HepG2 (cell line): Measurements from ENCODE around the gene NAPEPLD. TPM values are rescaled to one million over a fixed set of nuclear protein-coding genes. Genes with fewer than 3 reads are reported as not detected.
"Not testable (repeated sequence)": the region's sequence is repeated elsewhere in the genome, so short reads cannot be mapped to it uniquely, and the experiment has no call there.

ENCODE experiments used
- ATAC-seq: fragments of 200-7000 bp; cut with Tn5 transposase; 3 replicates; pipeline ENCODE4 v1.9.1; 2020; ENCODE audit warnings: mild to moderate bottlenecking, moderate library complexity
- BruUV-seq: library from RNA; stranded (reverse); fragments of 400-500 nt; replicated peaks from 2 replicates; lab custom pipeline; 2021; lab: Mats Ljungman, UMichigan
- CTCF ChIA-PET: fragments of 300-600 bp; formaldehyde crosslinking; extraction: SDS; loops from one replicate; lab custom pipeline; 2021; ENCODE audit warnings: low total read pairs, inconsistent platforms, low intra/inter-chr PET ratio; lab: Yijun Ruan, JAX
- POLR2A ChIA-PET: fragments of 350-600 bp; sonication (Branson Sonifier 250); formaldehyde crosslinking; loops from one replicate; lab custom pipeline; 2020; ENCODE audit warnings: antibody characterized with exemption, inconsistent platforms; lab: Yijun Ruan, JAX
- DNase-seq: peaks from one replicate; pipeline ENCODE4 v3.0.0-alpha.2; 2015; ENCODE audit warnings: low spot score
- FAIRE-seq: peaks from 3 replicates; lab custom pipeline; 2011; peaks lifted over from hg19 to GRCh38; lab: Jason Lieb, UNC
- H2AFZ ChIP-seq: one replicate; pipeline ENCODE4 v1.6.1; 2011; ENCODE audit warnings: low read length, inconsistent platforms
- H3K27ac ChIP-seq: fragments of 300-600 bp; 3 replicates; pipeline ENCODE4 v1.8.0; 2011; ENCODE audit warnings: mixed run types, mild to moderate bottlenecking, mixed read lengths, low read length, inconsistent platforms; ENCODE audit not compliant: insufficient read depth; ENCODE audit errors: extremely low read length
- H3K27me3 ChIP-seq, 2 experiments: fragments of 200-600 bp in 1 of 2; 2 replicates in 1 of 2; 3 replicates in 1 of 2; pipeline versions ENCODE4 v1.6.0 to v1.8.0; 2011; ENCODE audit warnings: low read length in 2 of 2, mild to moderate bottlenecking in 2 of 2, moderate library complexity in 2 of 2, inconsistent platforms in 1 of 2; ENCODE audit not compliant: insufficient read depth in 2 of 2, control insufficient read depth in 1 of 2
- H3K36me3 ChIP-seq, 2 experiments: fragments of 200-600 bp in 1 of 2; replicated peaks in 1 of 2; 2 replicates in 1 of 2; 3 replicates in 1 of 2; pipeline versions ENCODE4 v1.5.1 to v1.8.0; 2011; ENCODE audit warnings: low read length in 2 of 2, inconsistent platforms in 1 of 2; ENCODE audit not compliant: insufficient read depth in 2 of 2, control insufficient read depth in 1 of 2
- H3K4me1 ChIP-seq: 2 replicates; pipeline ENCODE4 v1.5.1; 2012; ENCODE audit warnings: low read length, inconsistent platforms; ENCODE audit not compliant: insufficient read depth
- H3K4me2 ChIP-seq: 2 replicates; pipeline ENCODE4 v1.6.0; 2011; ENCODE audit warnings: low read depth, low read length, inconsistent platforms
- H3K4me3 ChIP-seq, 3 experiments: fragments of 200-600 bp in 1 of 3; sonication (generic), shearing (Covaris generic) in 1 of 3; replicated peaks in 1 of 3; 2 replicates each; pipeline ENCODE4 v1.5.1; 2011 to 2016; ENCODE audit warnings: low read length in 3 of 3, inconsistent platforms in 2 of 3, low read depth in 2 of 3, mild to moderate bottlenecking in 2 of 3, control low read depth in 1 of 3, mixed read lengths in 1 of 3; ENCODE audit not compliant: insufficient read depth in 1 of 3
- H3K79me2 ChIP-seq: one replicate; pipeline ENCODE4 v1.6.1; 2011; ENCODE audit warnings: low read length, inconsistent platforms; ENCODE audit not compliant: insufficient read depth
- H3K9ac ChIP-seq: 2 replicates; pipeline ENCODE4 v1.6.0; 2011; ENCODE audit warnings: mild to moderate bottlenecking, low read depth, low read length, inconsistent platforms; ENCODE audit not compliant: insufficient read depth
- H3K9me3 ChIP-seq: 2 replicates; pipeline ENCODE4 v1.5.1; 2012; ENCODE audit warnings: mild to moderate bottlenecking, low read length
- H4K20me1 ChIP-seq: 2 replicates; pipeline ENCODE4 v1.6.0; 2011; ENCODE audit warnings: inconsistent platforms, mild to moderate bottlenecking, low read length, moderate library complexity; ENCODE audit not compliant: insufficient read depth
- ETV6 ChIP-seq: sonication (generic); formaldehyde crosslinking; conservative IDR thresholded peaks from 2 replicates; pipeline ENCODE4 v1.4.0; 2020; ENCODE audit warnings: missing genetic modification reagents
- MAFF ChIP-seq: IDR thresholded peaks from 2 replicates; pipeline ENCODE4 v1.6.1; 2011; ENCODE audit warnings: low read depth, low read length, improper control_type of control experiment
- MAFK ChIP-seq, 2 experiments: IDR thresholded peaks in 1 of 2; conservative IDR thresholded peaks in 1 of 2; 2 replicates each; pipeline ENCODE4 v1.6.1; 2011; ENCODE audit warnings: improper control_type of control experiment in 2 of 2, low read length in 2 of 2
- MBNL3 ChIP-seq: fragments of 250-450 bp; sonication (Bioruptor Pico); conservative IDR thresholded peaks from 2 replicates; pipeline ENCODE4 v1.8.0; 2022; ENCODE audit warnings: mild to moderate bottlenecking, inconsistent platforms
- MIER2 ChIP-seq: IDR thresholded peaks from 2 replicates; pipeline ENCODE4 v1.6.1; 2016; ENCODE audit warnings: missing biosample characterization, missing genetic modification reagents
- WGBS: methylation state at CpG from one replicate; pipeline ENCODE4 v1.1.6; 2017; ENCODE audit warnings: low lambda C conversion rate; 5-methylcytosine and 5-hydroxymethylcytosine counted together
- in situ Hi-C: cut with HindIII; loops from 2 replicates; pipeline ENCODE4 v1.10.0; 2017; ENCODE audit warnings: low pct_unique_long_range_greater_than_20kb; ENCODE audit not compliant: extremely low pct_ligation_motif_present
- intact Hi-C: fragments of 100-400 bp; cut with micrococcal nuclease; formaldehyde crosslinking; loops from one replicate; pipeline ENCODE4 v1.10.0; 2022; ENCODE audit not compliant: unreplicated experiment
- polyA plus RNA-seq, 8 experiments: library from polyadenylated mRNA; depleted of rRNA in 3 of 8; stranded (reverse) in 7 of 8; unstranded in 1 of 8; fragments of >200 nt; fragmentation: Illumina TruSeq in 4 of 8; extraction: Trizol in 4 of 8; gene quantifications; 2 replicates each; pipeline versions ENCODE4 v1.2.1 to v1.2.3, GENCODE V29; 2011 to 2016; ENCODE audit warnings: low read depth in 4 of 8, missing spikeins in 1 of 8, mixed read lengths in 1 of 8; ENCODE audit not compliant: insufficient read depth in 1 of 8
- total RNA-seq, 5 experiments: library from RNA; depleted of rRNA; stranded (reverse); fragments of >200 nt; fragmentation: Illumina TruSeq; extraction: Trizol; gene quantifications; 2 replicates each; pipeline ENCODE4 v1.2.3, GENCODE V29; 2016; ENCODE audit warnings: low read depth in 1 of 5
- TF ChIP-seq, protein P1 (sequence below), 2 experiments: sonication (generic) in 1 of 2; formaldehyde crosslinking in 1 of 2; IDR thresholded peaks; 2 replicates each; pipeline versions ENCODE4 v1.4.0 to v1.6.1; 2018 to 2020; ENCODE audit warnings: missing genetic modification reagents in 2 of 2, borderline replicate concordance in 1 of 2, low read depth in 1 of 2, mild to moderate bottlenecking in 1 of 2, missing biosample characterization in 1 of 2
- TF ChIP-seq, protein P2 (sequence below): sonication (generic); formaldehyde crosslinking; IDR thresholded peaks from 2 replicates; pipeline ENCODE4 v1.8.0; 2022; ENCODE audit warnings: mild to moderate bottlenecking, missing genetic modification reagents; ENCODE audit not compliant: insufficient replicate concordance

Gene NAPEPLD
- total and polyA plus RNA-seq, 2 of the 13 experiments (the other 11 are each of a cell fraction or from before 2014, with no cell fraction given) = 3.4 to 5.6 TPM

DNA sequence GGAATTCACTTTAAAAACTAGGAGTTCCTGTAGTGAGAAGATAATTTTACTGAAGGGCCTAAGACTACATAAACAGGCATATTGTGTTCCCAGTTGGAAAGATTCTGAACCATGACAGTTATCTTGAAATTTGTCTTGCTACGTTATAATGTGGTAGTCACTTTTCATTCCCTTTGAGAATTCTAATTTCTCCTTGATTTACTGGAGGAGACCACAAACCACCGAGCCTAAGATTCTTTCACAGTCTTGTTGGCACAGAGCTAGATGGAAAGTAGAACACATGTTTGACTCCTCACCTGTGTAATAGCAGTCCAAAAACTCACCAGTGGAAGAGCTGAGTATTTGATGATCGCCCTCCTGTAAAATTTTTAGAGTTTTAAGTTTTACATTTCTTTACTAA is 69.1 kb downstream of the NAPEPLD start (continued):
- TF ChIP-seq, protein P1, sequence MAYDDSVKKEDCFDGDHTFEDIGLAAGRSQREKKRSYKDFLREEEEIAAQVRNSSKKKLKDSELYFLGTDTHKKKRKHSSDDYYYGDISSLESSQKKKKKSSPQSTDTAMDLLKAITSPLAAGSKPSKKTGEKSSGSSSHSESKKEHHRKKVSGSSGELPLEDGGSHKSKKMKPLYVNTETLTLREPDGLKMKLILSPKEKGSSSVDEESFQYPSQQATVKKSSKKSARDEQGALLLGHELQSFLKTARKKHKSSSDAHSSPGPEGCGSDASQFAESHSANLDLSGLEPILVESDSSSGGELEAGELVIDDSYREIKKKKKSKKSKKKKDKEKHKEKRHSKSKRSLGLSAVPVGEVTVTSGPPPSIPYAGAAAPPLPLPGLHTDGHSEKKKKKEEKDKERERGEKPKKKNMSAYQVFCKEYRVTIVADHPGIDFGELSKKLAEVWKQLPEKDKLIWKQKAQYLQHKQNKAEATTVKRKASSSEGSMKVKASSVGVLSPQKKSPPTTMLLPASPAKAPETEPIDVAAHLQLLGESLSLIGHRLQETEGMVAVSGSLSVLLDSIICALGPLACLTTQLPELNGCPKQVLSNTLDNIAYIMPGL (CRISPR knock-in tag; IDR thresholded peaks at IDR 0.05; ENCODE audit: borderline replicate concordance in 1 of 2, low read depth in 1 of 2) = no peak
- no peak for TF ChIP-seq MIER2

DNA sequence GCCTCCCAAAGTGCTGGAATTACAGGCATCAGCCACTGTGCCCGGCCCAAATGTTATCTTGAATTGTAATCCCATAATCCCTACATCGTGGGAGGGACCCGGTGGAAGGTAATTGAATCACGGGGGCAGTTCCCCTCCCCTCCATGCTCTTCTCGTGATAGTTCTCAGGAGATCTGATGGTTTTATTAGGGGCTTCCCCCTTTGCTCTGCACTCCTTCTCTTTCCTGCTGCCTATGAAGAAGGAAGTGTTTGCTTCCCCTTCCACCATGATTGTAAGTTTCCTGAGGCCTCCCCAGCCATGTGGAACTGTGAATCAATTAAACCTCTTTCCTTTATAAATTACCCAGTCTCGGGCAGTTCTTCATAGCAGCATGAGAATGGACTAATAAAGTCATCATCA is 70.7 kb downstream of the NAPEPLD start:
- in situ Hi-C loops, POLR2A ChIA-PET, H3K9me3 ChIP-seq, H4K20me1 ChIP-seq, H3K27me3 ChIP-seq, ATAC-seq, FAIRE-seq, H3K4me2 ChIP-seq, H2AFZ ChIP-seq, intact Hi-C loops, H3K9ac ChIP-seq, H3K27ac ChIP-seq, H3K36me3 ChIP-seq, CTCF ChIA-PET, H3K4me3 ChIP-seq, DNase-seq, BruUV-seq: not testable (repeated sequence)
- 97% methylated on average over 6 of the region's 6 CpGs for WGBS
- peaks cover 21% of the 10 kb centered on the region for H3K79me2 ChIP-seq
- peaks cover 22% of the 10 kb centered on the region for H3K4me1 ChIP-seq

DNA sequence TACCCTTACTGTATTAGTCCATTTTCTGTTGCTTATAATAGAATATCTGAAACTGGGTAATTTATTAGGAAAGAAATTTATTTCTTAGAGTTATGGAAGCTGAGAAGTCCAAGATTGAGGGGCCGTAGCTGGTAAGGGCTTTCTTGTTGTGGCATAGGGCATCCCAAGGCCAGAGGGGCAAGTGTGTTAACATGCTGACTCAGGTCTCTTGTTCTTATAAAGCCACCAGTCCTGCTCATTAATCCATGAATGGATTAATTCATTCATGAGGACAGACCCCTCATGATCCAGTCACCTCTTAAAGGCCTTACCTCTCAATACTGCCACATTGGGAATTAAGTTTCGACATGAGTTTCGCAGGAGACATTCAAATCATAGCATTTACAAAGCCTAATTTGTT is 71.6 kb downstream of the NAPEPLD start:
- no peaks in the 10 kb centered on the region; a peak in 1 of 5 replicates for H3K36me3 ChIP-seq
- no peak overlapping the region for H3K4me3 ChIP-seq
- H2AFZ ChIP-seq = no peak overlapping the region
- H3K79me2 ChIP-seq = peaks cover 21% of the 10 kb centered on the region
- in situ Hi-C loops (no loop called here), intact Hi-C loops (no loop called here)
- no TSS peak for BruUV-seq
- no peaks in the 10 kb centered on the region; a peak in 1 of 5 replicates for H3K27me3 ChIP-seq
- POLR2A ChIA-PET = interaction anchor here (0.6 kb wide), 1 partner anchor 28 kb away, joined by 3 read pairs; no protein-coding TSS in a partner anchor
- ATAC-seq (no peak), DNase-seq (no peak), FAIRE-seq (no peak)
- H4K20me1 ChIP-seq = no peaks in the 10 kb centered on the region
- H3K9me3 ChIP-seq = no peaks in the 10 kb centered on the region
- TF ChIP-seq, protein P2, sequence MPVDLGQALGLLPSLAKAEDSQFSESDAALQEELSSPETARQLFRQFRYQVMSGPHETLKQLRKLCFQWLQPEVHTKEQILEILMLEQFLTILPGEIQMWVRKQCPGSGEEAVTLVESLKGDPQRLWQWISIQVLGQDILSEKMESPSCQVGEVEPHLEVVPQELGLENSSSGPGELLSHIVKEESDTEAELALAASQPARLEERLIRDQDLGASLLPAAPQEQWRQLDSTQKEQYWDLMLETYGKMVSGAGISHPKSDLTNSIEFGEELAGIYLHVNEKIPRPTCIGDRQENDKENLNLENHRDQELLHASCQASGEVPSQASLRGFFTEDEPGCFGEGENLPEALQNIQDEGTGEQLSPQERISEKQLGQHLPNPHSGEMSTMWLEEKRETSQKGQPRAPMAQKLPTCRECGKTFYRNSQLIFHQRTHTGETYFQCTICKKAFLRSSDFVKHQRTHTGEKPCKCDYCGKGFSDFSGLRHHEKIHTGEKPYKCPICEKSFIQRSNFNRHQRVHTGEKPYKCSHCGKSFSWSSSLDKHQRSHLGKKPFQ (CRISPR knock-in tag) = no peak
- TF ChIP-seq ETV6 (CRISPR knock-in tag) = no peak
- TF ChIP-seq MAFF = 0 out of 2 replicates have a peak, but pooled peaks have one; percentile 61
- peak; percentile 55 to 67; a peak in 2 of 4 replicates for TF ChIP-seq MAFK (conservative IDR thresholded peaks at IDR 0.05 in 1 of 2, IDR thresholded peaks at IDR 0.05 in 1 of 2; ENCODE audit: low read length in 2 of 2)
- no peak for TF ChIP-seq MBNL3 (CRISPR knock-in tag)
- no peak overlapping the region for H3K4me2 ChIP-seq
- H3K27ac ChIP-seq = no peak overlapping the region
- H3K4me1 ChIP-seq = peaks cover 22% of the 10 kb centered on the region
- 97% methylated on average over 3 of the region's 3 CpGs for WGBS
- CTCF ChIA-PET = no interaction called here
- H3K9ac ChIP-seq = no peak overlapping the region
